Caco-2 (cell line): ENCODE measurements around the gene GADD45G. TPM values are rescaled to one million over a fixed set of nuclear protein-coding genes. Genes with fewer than 3 reads are reported as not detected.

Experiments
- BruUV-seq: library from RNA; stranded (reverse); fragments of 400-500 nt; replicated peaks from 2 replicates; lab custom pipeline; 2021; lab: Mats Ljungman, UMichigan
- CTCF ChIA-PET: fragments of 300-600 bp; sonication (Branson Sonifier 250); formaldehyde crosslinking; loops from one replicate; lab custom pipeline; 2022; ENCODE audit warnings: antibody characterized with exemption; lab: Charles Lee
- POLR2A ChIA-PET: fragments of 300-600 bp; sonication (Branson Sonifier 250); formaldehyde crosslinking; loops from one replicate; lab custom pipeline; 2022; ENCODE audit warnings: antibody characterized with exemption; lab: Charles Lee
- DNase-seq, 2 experiments: peaks; one replicate each; pipeline versions ENCODE4 v3.0.0 to v3.0.0-alpha.2; 2020 to 2022
- H3K27me3 ChIP-seq: replicated peaks from 2 replicates; pipeline ENCODE4 v1.6.0; 2011; ENCODE audit warnings: low read length; ENCODE audit not compliant: control insufficient read depth, insufficient read depth
- H3K36me3 ChIP-seq: 2 replicates; pipeline ENCODE4 v1.5.1; 2011; ENCODE audit warnings: low read length; ENCODE audit not compliant: control insufficient read depth, insufficient read depth
- H3K4me1 ChIP-seq: fragments of 250-450 bp; sonication (Bioruptor Pico); 2 replicates; pipeline ENCODE4 v1.5.1; 2020; ENCODE audit warnings: mild to moderate bottlenecking
- H3K4me3 ChIP-seq: 2 replicates; pipeline ENCODE4 v1.5.1; 2011; ENCODE audit warnings: low read depth, mild to moderate bottlenecking, control low read depth, low read length
- H3K9me3 ChIP-seq: fragments of 250-450 bp; sonication (Bioruptor Pico); 2 replicates; pipeline ENCODE4 v1.5.1; 2020; ENCODE audit warnings: mild to moderate bottlenecking, moderate library complexity
- H3K27ac Mint-ChIP-seq: one replicate; pipeline ENCODE4 v1.8.0; 2022; ENCODE audit warnings: mixed read lengths; ENCODE audit not compliant: unreplicated experiment
- H3K27me3 Mint-ChIP-seq: one replicate; pipeline ENCODE4 v1.8.0; 2022; ENCODE audit warnings: mixed read lengths; ENCODE audit not compliant: insufficient read depth, unreplicated experiment
- H3K36me3 Mint-ChIP-seq: one replicate; pipeline ENCODE4 v1.8.0; 2022; ENCODE audit warnings: mild to moderate bottlenecking, mixed read lengths; ENCODE audit not compliant: insufficient read depth, unreplicated experiment
- H3K4me1 Mint-ChIP-seq: one replicate; pipeline ENCODE4 v1.8.0; 2022; ENCODE audit warnings: low read depth, mixed read lengths; ENCODE audit not compliant: unreplicated experiment
- H3K4me3 Mint-ChIP-seq: one replicate; pipeline ENCODE4 v1.8.0; 2022; ENCODE audit warnings: mild to moderate bottlenecking, moderate library complexity, mixed read lengths; ENCODE audit not compliant: unreplicated experiment
- H3K9me3 Mint-ChIP-seq: one replicate; pipeline ENCODE4 v1.8.0; 2022; ENCODE audit warnings: mixed read lengths; ENCODE audit not compliant: unreplicated experiment
- CTCF ChIP-seq, 2 experiments: fragments of 200-600 bp in 1 of 2; IDR thresholded peaks; 1 replicate in 1 of 2; 2 replicates in 1 of 2; pipeline versions ENCODE4 v1.5.1 to v1.8.0; 2011 to 2022; ENCODE audit warnings: antibody characterized with exemption in 1 of 2, control low read depth in 1 of 2, inconsistent platforms in 1 of 2, low read depth in 1 of 2, low read length in 1 of 2, mild to moderate bottlenecking in 1 of 2, moderate library complexity in 1 of 2; ENCODE audit not compliant: insufficient read depth in 1 of 2, severe bottlenecking in 1 of 2, unreplicated experiment in 1 of 2
- intact Hi-C: fragments of 100-400 bp; cut with micrococcal nuclease; formaldehyde crosslinking; loops from one replicate; pipeline ENCODE4 v1.10.0; 2022; ENCODE audit not compliant: unreplicated experiment
- total RNA-seq: library from RNA; stranded (reverse); gene quantifications from 2 replicates; pipeline ENCODE4 v1.2.3, GENCODE V29; 2022

GADD45G gene
- total RNA-seq, 1 experiment from 2014 or later: 3.7 TPM

GRCh38 chr9:89622933-89623861 is 18.4 kb downstream of the GADD45G start:
- Mint-ChIP-seq H3K27me3 (no peaks in the 10 kb centered on the region), H3K4me1 (peaks cover 7% of the 10 kb centered on the region), H3K9me3 (no peaks in the 10 kb centered on the region), H3K27ac (no peak overlapping the region), H3K4me3 (no peak overlapping the region), H3K36me3 (no peaks in the 10 kb centered on the region)
- CTCF ChIA-PET: no interaction called here
- Histone ChIP-seq H3K27me3 (no peaks in the 10 kb centered on the region), H3K9me3 (no peaks in the 10 kb centered on the region), H3K4me1 (0 out of 2 replicates have a peak, but pooled peaks cover 6% of the 10 kb centered on the region), H3K36me3 (no peaks in the 10 kb centered on the region), H3K4me3 (no peak overlapping the region)
- DNase-seq: no peak
- POLR2A ChIA-PET: no interaction called here
- no TSS peak for BruUV-seq
- TF ChIP-seq CTCF (IDR thresholded peaks at IDR 0.05; ENCODE audit: insufficient read depth in 1 of 2, low read depth in 1 of 2, low read length in 1 of 2, severe bottlenecking in 1 of 2, unreplicated experiment in 1 of 2): no peak
- intact Hi-C loops: no loop called here

- Mint-ChIP-seq H3K27me3 (no peaks in the 10 kb centered on the region), H3K36me3 (no peaks in the 10 kb centered on the region), H3K4me3 (no peak overlapping the region), H3K4me1 (peaks cover 7% of the 10 kb centered on the region), H3K9me3 (no peaks in the 10 kb centered on the region), H3K27ac (no peak overlapping the region)
- 0 out of 2 replicates have a peak, but pooled peaks cover 6% of the 10 kb centered on the region for H3K4me1 ChIP-seq
- TF ChIP-seq CTCF (IDR thresholded peaks at IDR 0.05; ENCODE audit: insufficient read depth in 1 of 2, low read depth in 1 of 2, low read length in 1 of 2, severe bottlenecking in 1 of 2, unreplicated experiment in 1 of 2): no peak
- ChIA-PET POLR2A (no interaction called here), CTCF (no interaction called here)
- DNase-seq: no peak
- H3K4me3 ChIP-seq: no peak overlapping the region
- no peaks in the 10 kb centered on the region for H3K36me3 ChIP-seq
- H3K27me3 ChIP-seq: no peaks in the 10 kb centered on the region
- intact Hi-C loops: no loop called here
- H3K9me3 ChIP-seq: no peaks in the 10 kb centered on the region
- no TSS peak for BruUV-seq
These were observed 19.2 kb downstream of the GADD45G start for GRCh38 chr9:89623925-89624420.

GRCh38 chr9:89625721-89626687 is 21.2 kb downstream of the GADD45G start:
- Mint-ChIP-seq H3K36me3 (no peaks in the 10 kb centered on the region), H3K4me3 (no peak overlapping the region), H3K9me3 (no peaks in the 10 kb centered on the region), H3K4me1 (peaks cover 7% of the 10 kb centered on the region), H3K27ac (peak overlapping the region; percentile 32), H3K27me3 (no peaks in the 10 kb centered on the region)
- no peak overlapping the region for H3K4me3 ChIP-seq
- ChIA-PET POLR2A (no interaction called here), CTCF (interaction anchor here (0.6 kb wide), 1 partner anchor 251 kb away, joined by 4 read pairs; no protein-coding TSS in a partner anchor)
- H3K36me3 ChIP-seq: no peaks in the 10 kb centered on the region
- no peak for DNase-seq
- no peak for TF ChIP-seq CTCF (IDR thresholded peaks at IDR 0.05; ENCODE audit: insufficient read depth in 1 of 2, low read depth in 1 of 2, low read length in 1 of 2, severe bottlenecking in 1 of 2, unreplicated experiment in 1 of 2)
- intact Hi-C loops: no loop called here
- no TSS peak for BruUV-seq
- H3K27me3 ChIP-seq: no peaks in the 10 kb centered on the region
- H3K4me1 ChIP-seq: 0 out of 2 replicates have a peak, but pooled peaks cover 6% of the 10 kb centered on the region
- no peaks in the 10 kb centered on the region for H3K9me3 ChIP-seq
